Duodenal mucosa (tissue), 2 donors: ENCODE measurements around the gene MEGF6.

Source experiments
- H3K27ac ChIP-seq: one replicate; pipeline ENCODE4 v1.7.0; 2013; ENCODE audit warnings: low read depth, low read length
- H3K27me3 ChIP-seq, 2 donors: one replicate each; pipeline ENCODE4 v1.7.0; 2013; ENCODE audit warnings: low read length in 2 of 2, control low read depth in 1 of 2; ENCODE audit not compliant: insufficient read depth in 2 of 2, control insufficient read depth in 1 of 2
- H3K36me3 ChIP-seq, 2 donors: one replicate each; pipeline ENCODE4 v1.7.0; 2013; ENCODE audit warnings: low read length in 2 of 2, control low read depth in 1 of 2; ENCODE audit not compliant: insufficient read depth in 2 of 2, control insufficient read depth in 1 of 2
- H3K4me1 ChIP-seq, 2 donors: one replicate each; pipeline ENCODE4 v1.7.0; 2013; ENCODE audit warnings: low read length in 2 of 2, control low read depth in 1 of 2; ENCODE audit not compliant: insufficient read depth in 2 of 2, control insufficient read depth in 1 of 2
- H3K4me3 ChIP-seq, 2 donors: one replicate each; pipeline ENCODE4 v1.7.0; 2013; ENCODE audit warnings: low read length in 2 of 2, low read depth in 1 of 2
- H3K9ac ChIP-seq, 2 donors: one replicate each; pipeline ENCODE4 v1.7.0; 2013; ENCODE audit warnings: low read length in 2 of 2, low read depth in 1 of 2
- H3K9me3 ChIP-seq, 2 donors: one replicate each; pipeline ENCODE4 v1.7.0; 2013; ENCODE audit warnings: low read length in 2 of 2, control low read depth in 1 of 2; ENCODE audit not compliant: control insufficient read depth in 1 of 2

MEGF6 gene

DNA sequence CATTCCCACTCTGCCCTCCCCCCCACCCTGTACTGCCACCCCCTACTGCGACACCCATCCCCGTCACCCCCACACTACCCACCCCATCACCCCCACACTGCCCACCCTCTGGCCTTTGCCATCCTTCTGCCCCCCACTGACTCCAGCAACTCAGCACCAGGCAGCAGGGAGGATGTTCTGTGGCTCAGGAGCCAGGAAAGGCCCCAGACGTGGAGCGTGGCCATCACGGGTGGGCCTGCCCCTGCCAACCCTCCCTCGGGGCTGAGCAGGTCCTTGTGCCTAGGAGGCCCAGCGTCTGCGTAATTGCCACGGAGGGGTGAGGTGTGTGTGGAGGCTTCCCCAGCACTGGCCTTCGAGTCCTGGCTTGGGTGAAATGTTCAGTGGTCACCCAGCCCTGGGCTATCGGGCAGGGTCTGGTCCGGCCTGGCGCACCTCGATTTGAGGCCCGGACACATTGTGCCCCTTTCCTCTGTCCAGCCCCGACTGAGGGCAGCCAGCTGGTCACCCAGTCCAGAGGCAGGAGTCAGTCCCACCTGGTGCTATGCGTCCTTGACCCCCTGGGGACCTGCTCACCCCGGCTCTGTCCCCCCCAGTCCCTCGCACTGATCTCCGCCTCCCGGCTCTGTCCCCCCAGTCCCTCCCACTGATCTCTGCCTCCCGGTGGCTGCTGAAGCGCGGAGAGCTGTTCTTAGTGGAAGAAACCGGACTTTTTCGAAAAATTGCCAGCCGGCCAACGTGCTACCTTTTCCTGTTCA lies 133.9 kb downstream of the MEGF6 start:
- H3K27ac ChIP-seq, result no peak overlapping the region
- no peak overlapping the region for H3K4me3 ChIP-seq
- peaks cover 21 to 25% of the 10 kb centered on the region in 2 donors for H3K4me1 ChIP-seq
- H3K9me3 ChIP-seq, result no peaks in the 10 kb centered on the region
- no peaks in the 10 kb centered on the region for H3K27me3 ChIP-seq
- H3K9ac ChIP-seq, result no peak overlapping the region
- H3K36me3 ChIP-seq, result peaks cover 7 to 25% of the 10 kb centered on the region in 2 donors

DNA sequence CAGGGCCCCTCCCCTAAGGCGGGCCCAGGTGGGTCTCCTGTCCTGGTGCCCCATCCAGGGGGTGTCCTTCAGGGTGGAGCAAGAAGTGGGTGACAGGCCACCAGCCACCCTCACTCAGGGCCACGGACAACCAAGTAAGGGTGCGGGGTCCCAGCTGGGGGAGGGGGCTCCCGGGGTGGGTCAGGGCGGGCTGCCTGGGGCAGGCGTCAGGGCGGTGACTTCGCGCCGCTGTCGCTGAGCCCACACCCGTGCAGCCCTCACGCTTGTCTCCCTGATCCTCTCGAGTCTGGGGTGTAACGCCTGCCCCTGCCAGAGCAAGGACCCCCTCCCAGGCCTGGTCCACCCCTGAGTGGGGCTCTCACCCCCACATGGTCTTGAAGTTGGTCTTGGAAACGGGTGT lies 134.6 kb downstream of the MEGF6 start:
- H3K4me1 ChIP-seq, result peaks cover 18 to 21% of the 10 kb centered on the region in 2 donors
- H3K27ac ChIP-seq, result no peak overlapping the region
- no peak overlapping the region for H3K4me3 ChIP-seq
- H3K9ac ChIP-seq, result no peak overlapping the region
- H3K36me3 ChIP-seq, result peaks cover 7 to 30% of the 10 kb centered on the region in 2 donors
- no peaks in the 10 kb centered on the region for H3K27me3 ChIP-seq
- no peaks in the 10 kb centered on the region for H3K9me3 ChIP-seq

GRCh38 chr1:3475839-3476573 lies 135.3 kb downstream of the MEGF6 start:
- Histone ChIP-seq H3K4me3 (no peak overlapping the region), H3K9ac (no peak overlapping the region), H3K36me3 (peaks cover 7 to 30% of the 10 kb centered on the region in 2 donors), H3K27ac (no peak overlapping the region), H3K27me3 (no peaks in the 10 kb centered on the region), H3K4me1 (peaks cover 15 to 18% of the 10 kb centered on the region in 2 donors), H3K9me3 (no peaks in the 10 kb centered on the region)

GRCh38 chr1:3474421-3474820 lies 136.9 kb downstream of the MEGF6 start:
- Histone ChIP-seq H3K9me3 (no peaks in the 10 kb centered on the region), H3K27ac (no peak overlapping the region), H3K27me3 (no peaks in the 10 kb centered on the region), H3K4me1 (peaks cover under 1 to 2% of the 10 kb centered on the region in 2 donors), H3K9ac (no peak overlapping the region), H3K36me3 (peaks cover 7 to 45% of the 10 kb centered on the region in 2 donors), H3K4me3 (no peak overlapping the region)

- H3K27ac ChIP-seq, result no peak overlapping the region
- no peak overlapping the region for H3K4me3 ChIP-seq
- no peak overlapping the region for H3K9ac ChIP-seq
- H3K36me3 ChIP-seq, result peaks cover 7 to 49% of the 10 kb centered on the region in 2 donors
- H3K4me1 ChIP-seq, result no peaks in the 10 kb centered on the region
- no peaks in the 10 kb centered on the region for H3K27me3 ChIP-seq
- H3K9me3 ChIP-seq, result no peaks in the 10 kb centered on the region
These were observed 137.3 kb downstream of the MEGF6 start for GRCh38 chr1:3474016-3474415.

- Histone ChIP-seq H3K9me3 (no peaks in the 10 kb centered on the region), H3K4me3 (no peak overlapping the region), H3K9ac (no peak overlapping the region), H3K27ac (no peak overlapping the region), H3K36me3 (peaks cover 7 to 52% of the 10 kb centered on the region in 2 donors), H3K4me1 (no peaks in the 10 kb centered on the region), H3K27me3 (no peaks in the 10 kb centered on the region)
These were observed 137.9 kb downstream of the MEGF6 start for GRCh38 chr1:3473381-3473844.

GRCh38 chr1:3472906-3473305 lies 138.4 kb downstream of the MEGF6 start:
- Histone ChIP-seq H3K9ac (no peak overlapping the region), H3K27ac (no peak overlapping the region), H3K9me3 (no peaks in the 10 kb centered on the region), H3K4me1 (no peaks in the 10 kb centered on the region), H3K4me3 (no peak overlapping the region), H3K27me3 (no peaks in the 10 kb centered on the region), H3K36me3 (peaks cover 7 to 47% of the 10 kb centered on the region in 2 donors)

GRCh38 chr1:3472088-3472850 lies 139.0 kb downstream of the MEGF6 start:
- Histone ChIP-seq H3K27ac (no peak overlapping the region), H3K4me1 (no peaks in the 10 kb centered on the region), H3K9me3 (no peaks in the 10 kb centered on the region), H3K27me3 (no peaks in the 10 kb centered on the region), H3K36me3 (peaks cover 7 to 46% of the 10 kb centered on the region in 2 donors), H3K9ac (no peak overlapping the region), H3K4me3 (no peak overlapping the region)

DNA sequence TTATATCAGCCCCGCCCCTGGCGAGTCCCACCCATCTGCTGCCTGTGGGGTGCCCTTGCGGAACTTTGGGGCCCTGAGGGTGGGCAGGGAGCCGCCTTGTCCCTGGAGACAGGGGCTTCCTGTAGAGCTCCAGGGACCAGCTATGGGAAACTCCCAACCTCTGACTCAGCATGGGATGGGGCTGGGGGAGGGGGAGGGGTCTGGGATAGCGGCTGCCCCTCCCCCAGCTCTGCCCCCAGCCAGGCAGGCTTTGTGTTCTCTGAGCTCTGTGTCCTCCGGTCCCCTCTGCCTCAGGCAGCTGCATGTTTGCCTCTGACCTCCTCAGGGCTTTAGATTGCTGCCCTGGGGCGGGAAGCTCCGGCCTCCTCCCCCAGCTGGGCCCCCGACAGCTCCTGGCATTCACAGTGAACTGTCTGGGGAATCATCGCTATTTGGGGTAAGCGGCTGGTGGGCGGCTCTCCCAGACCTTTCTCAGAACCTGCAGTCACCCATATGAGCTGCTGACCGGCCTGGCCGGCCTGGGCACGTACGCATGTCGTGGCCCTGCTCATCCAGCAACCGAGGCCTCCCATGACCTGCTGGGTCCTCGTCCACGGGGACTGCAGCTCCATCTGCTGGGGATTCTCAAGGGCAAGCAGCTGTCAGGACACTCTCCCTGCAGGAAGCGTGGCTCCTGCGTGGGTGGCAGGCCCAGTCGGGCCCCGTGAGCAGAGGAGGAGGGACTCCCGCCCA lies 139.8 kb downstream of the MEGF6 start:
- H3K4me1 ChIP-seq, result no peaks in the 10 kb centered on the region
- H3K27me3 ChIP-seq, result no peaks in the 10 kb centered on the region
- no peak overlapping the region for H3K9ac ChIP-seq
- H3K36me3 ChIP-seq, result peaks cover 7 to 46% of the 10 kb centered on the region in 2 donors
- H3K4me3 ChIP-seq, result no peak overlapping the region
- H3K9me3 ChIP-seq, result no peaks in the 10 kb centered on the region
- H3K27ac ChIP-seq, result no peak overlapping the region
